Renal pelvis (tissue), 12 donors: ENCODE measurements around the gene ZKSCAN2. TPM values are rescaled to one million over a fixed set of nuclear protein-coding genes. Genes with fewer than 3 reads are reported as not detected.

Source experiments
- DNase-seq: peaks from one replicate; pipeline ENCODE4 v3.0.0-alpha.2; 2013
- long read RNA-seq, 16 experiments: transcript quantifications; one replicate each; lab custom pipeline, GENCODE V29; 2026
- polyA plus RNA-seq, 3 donors: library from polyadenylated mRNA; unstranded; fragments of 120-200 nt; gene quantifications; one replicate each; pipeline ENCODE4 v1.2.1, GENCODE V29; 2013; ENCODE audit not compliant: insufficient read length in 3 of 3

The ZKSCAN2 gene
- polyA plus RNA-seq: 10 to 100 TPM; 12.0 to 12.2 (median 12.1) TPM
- long read RNA-seq, donor 1, full-length matches to known transcripts: 4 of 4 reads
- long read RNA-seq, donor 1, partial matches to known transcripts: 0 of 4 reads
- long read RNA-seq, donor 1, other reads (novel, unspliced or antisense): 0 of 4 reads
- long read RNA-seq, donor 2, full-length matches to known transcripts: 1 of 1 reads
- long read RNA-seq, donor 2, partial matches to known transcripts: 0 of 1 reads
- long read RNA-seq, donor 2, other reads (novel, unspliced or antisense): 0 of 1 reads
- long read RNA-seq, donor 3, full-length matches to known transcripts: 2 of 2 reads
- long read RNA-seq, donor 3, partial matches to known transcripts: 0 of 2 reads
- long read RNA-seq, donor 3, other reads (novel, unspliced or antisense): 0 of 2 reads
- long read RNA-seq, donor 4, partial matches to known transcripts: 11 of 11 reads
- long read RNA-seq, donor 4, other reads (novel, unspliced or antisense): 0 of 11 reads
- long read RNA-seq, donor 5, full-length matches to known transcripts: 3 of 3 reads
- long read RNA-seq, donor 5, partial matches to known transcripts: 0 of 3 reads
- long read RNA-seq, donor 5, other reads (novel, unspliced or antisense): 0 of 3 reads
- long read RNA-seq, donor 6, partial matches to known transcripts: 15 of 17 reads
- long read RNA-seq, donor 6, other reads (novel, unspliced or antisense): 0 of 17 reads
- long read RNA-seq, donor 7, full-length matches to known transcripts: 6 of 6 reads
- long read RNA-seq, donor 7, partial matches to known transcripts: 0 of 6 reads
- long read RNA-seq, donor 7, other reads (novel, unspliced or antisense): 0 of 6 reads
- long read RNA-seq, donor 8, full-length matches to known transcripts: 6 of 6 reads
- long read RNA-seq, donor 8, partial matches to known transcripts: 0 of 6 reads
- long read RNA-seq, donor 8, other reads (novel, unspliced or antisense): 0 of 6 reads
- long read RNA-seq, donor 9, full-length matches to known transcripts: 3 of 3 reads
- long read RNA-seq, donor 9, partial matches to known transcripts: 0 of 3 reads
- long read RNA-seq, donor 9, other reads (novel, unspliced or antisense): 0 of 3 reads
- long read RNA-seq, donor 10, full-length matches to known transcripts: 5 of 5 reads
- long read RNA-seq, donor 10, partial matches to known transcripts: 0 of 5 reads
- long read RNA-seq, donor 10, other reads (novel, unspliced or antisense): 0 of 5 reads
- long read RNA-seq, donor 11: 0 reads
- long read RNA-seq, donor 12, full-length matches to known transcripts: 2 of 2 reads
- long read RNA-seq, donor 12, partial matches to known transcripts: 0 of 2 reads
- long read RNA-seq, donor 12, other reads (novel, unspliced or antisense): 0 of 2 reads
- long read RNA-seq, donor 13, partial matches to known transcripts: 0 of 1 reads
- long read RNA-seq, donor 13, other reads (novel, unspliced or antisense): 0 of 1 reads
- long read RNA-seq, donor 14: 0 reads
- long read RNA-seq, donor 15: 0 reads
- long read RNA-seq, donor 16, full-length matches to known transcripts: 1 of 1 reads
- long read RNA-seq, donor 16, partial matches to known transcripts: 0 of 1 reads
- long read RNA-seq, donor 16, other reads (novel, unspliced or antisense): 0 of 1 reads

GRCh38 chr16:25257470-25257955 lies at the start of gene ZKSCAN2:
ZKSCAN2 (minus strand) TSS chr16:25257845; CDS start chr16:25257127, 718 bp downstream.
- DNase-seq: peak; percentile 86

GRCh38 chr16:25299792-25300590 lies 42.3 kb upstream of the ZKSCAN2 start:
- DNase-seq: no peak

- no peak for DNase-seq
These were observed 40.7 kb upstream of the ZKSCAN2 start for GRCh38 chr16:25298165-25298872.

GRCh38 chr16:25297151-25297787 lies 39.6 kb upstream of the ZKSCAN2 start:
- no peak for DNase-seq

- DNase-seq: no peak
These were observed 33.9 kb upstream of the ZKSCAN2 start for GRCh38 chr16:25291580-25291979.

- DNase-seq: no peak
These were observed 31.8 kb upstream of the ZKSCAN2 start for GRCh38 chr16:25289466-25289865.

- no peak for DNase-seq
These were observed 21.8 kb upstream of the ZKSCAN2 start for GRCh38 chr16:25279491-25279890.

- no peak for DNase-seq
These were observed 13.8 kb upstream of the ZKSCAN2 start for GRCh38 chr16:25271421-25271820.

GRCh38 chr16:25270577-25270976 lies 12.9 kb upstream of the ZKSCAN2 start:
- DNase-seq: no peak

- no peak for DNase-seq
These were observed 12.2 kb upstream of the ZKSCAN2 start for GRCh38 chr16:25269879-25270278.

GRCh38 chr16:25265968-25266367 lies 8.3 kb upstream of the ZKSCAN2 start:
- DNase-seq: no peak

- DNase-seq: no peak
These were observed 7.0 kb upstream of the ZKSCAN2 start for GRCh38 chr16:25264597-25264996.

- no peak for DNase-seq
These were observed 2.8 kb upstream of the ZKSCAN2 start for GRCh38 chr16:25260416-25260815.

GRCh38 chr16:25258861-25259179 lies 1.2 kb upstream of the ZKSCAN2 start:
- no peak for DNase-seq

- peak; percentile 87 for DNase-seq
These were observed 563 bp upstream of the ZKSCAN2 start for GRCh38 chr16:25257956-25258860.

GRCh38 chr16:25256695-25257469 lies 763 bp downstream of the ZKSCAN2 start:
- DNase-seq: peak; percentile 7

GRCh38 chr16:25253322-25253721 lies 4.3 kb downstream of the ZKSCAN2 start:
- DNase-seq: no peak
